Measurements from ENCODE around the gene RET.

Gene RET

DNA sequence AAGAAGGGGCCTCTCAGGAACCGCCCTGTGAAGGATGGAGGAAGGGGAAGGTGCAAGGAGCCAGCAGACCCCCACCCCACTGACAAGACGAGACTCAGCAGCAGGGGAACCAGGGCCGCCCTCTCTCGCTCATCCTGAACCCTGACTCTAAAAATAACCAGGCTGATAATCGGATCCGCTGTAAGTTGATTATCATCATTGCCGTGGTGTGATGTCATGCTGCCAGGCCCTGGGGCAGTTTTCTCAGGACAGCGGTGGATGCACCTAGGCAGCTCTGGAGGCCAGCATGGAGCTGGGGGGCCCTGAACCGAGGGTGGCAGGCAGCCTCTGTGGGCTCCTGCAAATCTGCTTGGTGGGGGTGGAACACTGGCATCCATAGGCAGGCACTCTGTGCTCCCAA lies 7.9 kb downstream of the RET start:
- TF ChIP-seq CTCF (IDR thresholded peaks at IDR 0.05; ENCODE audit: low read depth, low read length, poor library complexity, severe bottlenecking) (no peak), EZH2phosphoT487 (IDR thresholded peaks at IDR 0.05; ENCODE audit: borderline replicate concordance, low read length) (no peak)
- Histone ChIP-seq H3K79me2 (ENCODE audit: control insufficient read depth, low read length) (no peaks in the 10 kb centered on the region), H3K4me1 (ENCODE audit: control insufficient read depth, low read length) (no peaks in the 10 kb centered on the region), H3F3A (ENCODE audit: control insufficient read depth, insufficient read depth) (no peaks in the 10 kb centered on the region), H3K4me2 (ENCODE audit: low read length) (no peak overlapping the region), H3K9me2 (replicated peaks; ENCODE audit: control insufficient read depth, low read length) (no peaks in the 10 kb centered on the region), H3K9me3 (ENCODE audit: control insufficient read depth, insufficient read depth, low read length) (no peaks in the 10 kb centered on the region), H3K4me3 (ENCODE audit: low read length) (no peak overlapping the region), H4K20me1 (ENCODE audit: control insufficient read depth, insufficient read depth, low read depth, low read length) (no peaks in the 10 kb centered on the region), H3K27me3 (ENCODE audit: control insufficient read depth, low read length) (no peaks in the 10 kb centered on the region), H3K36me3 (ENCODE audit: control insufficient read depth, low read length) (no peaks in the 10 kb centered on the region), H3K27ac (ENCODE audit: low read depth, low read length) (no peak overlapping the region)

GRCh38 chr10:43086321-43086942 lies 9.6 kb downstream of the RET start:
- H3K9me3 ChIP-seq (ENCODE audit: control insufficient read depth, insufficient read depth, low read length): no peaks in the 10 kb centered on the region
- H3K27me3 ChIP-seq (ENCODE audit: control insufficient read depth, low read length): no peaks in the 10 kb centered on the region
- H3K36me3 ChIP-seq (ENCODE audit: control insufficient read depth, low read length): no peaks in the 10 kb centered on the region
- H3F3A ChIP-seq (ENCODE audit: control insufficient read depth, insufficient read depth): no peaks in the 10 kb centered on the region
- H3K4me1 ChIP-seq (ENCODE audit: control insufficient read depth, low read length): peaks cover under 1% of the 10 kb centered on the region
- H3K4me3 ChIP-seq (ENCODE audit: low read length): no peak overlapping the region
- H3K27ac ChIP-seq (ENCODE audit: low read depth, low read length): no peak overlapping the region
- no peaks in the 10 kb centered on the region for H3K79me2 ChIP-seq (ENCODE audit: control insufficient read depth, low read length)
- H3K4me2 ChIP-seq (ENCODE audit: low read length): no peak overlapping the region
- TF ChIP-seq EZH2phosphoT487 (IDR thresholded peaks at IDR 0.05; ENCODE audit: borderline replicate concordance, low read length) (no peak), CTCF (IDR thresholded peaks at IDR 0.05; ENCODE audit: low read depth, low read length, poor library complexity, severe bottlenecking) (no peak)
- no peaks in the 10 kb centered on the region for H3K9me2 ChIP-seq (replicated peaks; ENCODE audit: control insufficient read depth, low read length)
- H4K20me1 ChIP-seq (ENCODE audit: control insufficient read depth, insufficient read depth, low read depth, low read length): no peaks in the 10 kb centered on the region

- H3K4me3 ChIP-seq (ENCODE audit: low read length): no peak overlapping the region
- no peaks in the 10 kb centered on the region for H3K9me3 ChIP-seq (ENCODE audit: control insufficient read depth, insufficient read depth, low read length)
- H3K27me3 ChIP-seq (ENCODE audit: control insufficient read depth, low read length): no peaks in the 10 kb centered on the region
- H3K27ac ChIP-seq (ENCODE audit: low read depth, low read length): no peak overlapping the region
- H3K36me3 ChIP-seq (ENCODE audit: control insufficient read depth, low read length): no peaks in the 10 kb centered on the region
- no peaks in the 10 kb centered on the region for H3F3A ChIP-seq (ENCODE audit: control insufficient read depth, insufficient read depth)
- TF ChIP-seq EZH2phosphoT487 (IDR thresholded peaks at IDR 0.05; ENCODE audit: borderline replicate concordance, low read length) (no peak), CTCF (IDR thresholded peaks at IDR 0.05; ENCODE audit: low read depth, low read length, poor library complexity, severe bottlenecking) (no peak)
- no peaks in the 10 kb centered on the region for H4K20me1 ChIP-seq (ENCODE audit: control insufficient read depth, insufficient read depth, low read depth, low read length)
- H3K79me2 ChIP-seq (ENCODE audit: control insufficient read depth, low read length): no peaks in the 10 kb centered on the region
- H3K4me1 ChIP-seq (ENCODE audit: control insufficient read depth, low read length): peaks cover 8% of the 10 kb centered on the region
- no peaks in the 10 kb centered on the region for H3K9me2 ChIP-seq (replicated peaks; ENCODE audit: control insufficient read depth, low read length)
- no peak overlapping the region for H3K4me2 ChIP-seq (ENCODE audit: low read length)
Observed at GRCh38 chr10:43089519-43089918, 12.7 kb downstream of the RET start.

Data from DOHH2 (cell line).